HCT116 (cell line): ENCODE data around the gene DOCK2. TPM values are rescaled to one million over a fixed set of nuclear protein-coding genes. Genes with fewer than 3 reads are reported as not detected.

Experiments used
- ATAC-seq: fragments of 200-7000 bp; cut with Tn5 transposase; 2 replicates; pipeline ENCODE4 v1.9.1; 2020; ENCODE audit warnings: mild to moderate bottlenecking, moderate library complexity
- BruUV-seq: library from RNA; stranded (reverse); fragments of 400-500 nt; replicated peaks from 2 replicates; lab custom pipeline; 2021; lab: Mats Ljungman, UMichigan
- CTCF ChIA-PET: fragments of 300-600 bp; sonication (Branson Sonifier 250); formaldehyde crosslinking; loops from one replicate; lab custom pipeline; 2021; ENCODE audit warnings: antibody characterized with exemption; lab: Charles Lee
- POLR2A ChIA-PET: fragments of 300-600, 350-600 bp; sonication (Branson Sonifier 250); formaldehyde crosslinking; loops from one replicate; lab custom pipeline; 2021; ENCODE audit warnings: antibody characterized with exemption; lab: Charles Lee
- RAD21 ChIA-PET, 2 experiments: fragments of 300-600 bp; sonication (Branson Sonifier 250); formaldehyde crosslinking; loops; one replicate each; lab custom pipeline; 2023; ENCODE audit warnings: low total read pairs in 2 of 2; ENCODE audit not compliant: uncharacterized antibody in 2 of 2, unreplicated experiment in 2 of 2, low non-redundant PET in 1 of 2; lab: Charles Lee
- DNase-seq: peaks from one replicate; pipeline ENCODE4 v3.0.0-alpha.2; 2010; ENCODE audit warnings: low read depth, low spot score
- H2AFZ ChIP-seq: fragments of 200-600 bp; shearing (Covaris generic), sonication (generic); 2 replicates; pipeline ENCODE4 v1.6.1; 2017; ENCODE audit warnings: low read depth, mixed run types, mixed read lengths, antibody characterized with exemption, low read length; ENCODE audit not compliant: poor library complexity, severe bottlenecking
- H3K27ac ChIP-seq: 2 replicates; pipeline ENCODE4 v1.5.1; 2012; ENCODE audit warnings: low read depth, low read length
- H3K27me3 ChIP-seq: fragments of 200-600 bp; sonication (generic); 2 replicates; pipeline ENCODE4 v1.6.1; 2016; ENCODE audit warnings: mixed run types, low read length, mixed read lengths; ENCODE audit not compliant: insufficient read depth
- H3K36me3 ChIP-seq, 2 experiments: fragments of 200-500 bp in 1 of 2; fragments of 200-600 bp in 1 of 2; sonication (Bioruptor generic) in 1 of 2; sonication (generic) in 1 of 2; 2 replicates each; pipeline versions ENCODE4 v1.5.1 to v1.6.1; 2014 to 2016; ENCODE audit warnings: low read length in 2 of 2, inconsistent platforms in 1 of 2, mixed read lengths in 1 of 2, mixed run types in 1 of 2; ENCODE audit not compliant: insufficient read depth in 2 of 2, control insufficient read depth in 1 of 2
- H3K4me1 ChIP-seq, 2 experiments: fragments of 200-600 bp in 1 of 2; sonication (generic) in 1 of 2; 2 replicates each; pipeline versions ENCODE4 v1.5.1 to v1.6.1; 2012 to 2017; ENCODE audit warnings: low read length in 2 of 2, inconsistent platforms in 1 of 2, mild to moderate bottlenecking in 1 of 2, mixed read lengths in 1 of 2, mixed run types in 1 of 2, moderate library complexity in 1 of 2; ENCODE audit not compliant: insufficient read depth in 2 of 2, control insufficient read depth in 1 of 2
- H3K4me2 ChIP-seq: fragments of 200-600 bp; sonication (generic); 2 replicates; pipeline ENCODE4 v1.6.1; 2017; ENCODE audit warnings: mixed run types, low read length, mixed read lengths
- H3K4me3 ChIP-seq, 2 experiments: fragments of 200-600 bp in 1 of 2; sonication (generic) in 1 of 2; replicated peaks in 1 of 2; 2 replicates each; pipeline ENCODE4 v1.5.1; 2011 to 2016; ENCODE audit warnings: low read length in 2 of 2, control low read depth in 1 of 2, low read depth in 1 of 2, mild to moderate bottlenecking in 1 of 2, mixed read lengths in 1 of 2, mixed run types in 1 of 2
- H3K79me2 ChIP-seq: fragments of 200-600 bp; sonication (generic); 2 replicates; pipeline ENCODE4 v1.6.1; 2017; ENCODE audit warnings: mild to moderate bottlenecking, mixed run types, low read length, moderate library complexity, mixed read lengths; ENCODE audit not compliant: insufficient read depth
- H3K9ac ChIP-seq: fragments of 200-600 bp; sonication (generic); 2 replicates; pipeline ENCODE4 v1.6.1; 2016; ENCODE audit warnings: low read length, mixed read lengths
- H3K9me2 ChIP-seq: fragments of 200-600 bp; sonication (generic), shearing (Covaris generic); 2 replicates; pipeline ENCODE4 v1.6.1; 2017; ENCODE audit warnings: mixed run types, mild to moderate bottlenecking, moderate library complexity; ENCODE audit not compliant: insufficient read depth
- H3K9me3 ChIP-seq, 2 experiments: fragments of 200-500 bp in 1 of 2; fragments of 200-600 bp in 1 of 2; sonication (Bioruptor generic) in 1 of 2; sonication (generic) in 1 of 2; 2 replicates each; pipeline ENCODE4 v1.6.1; 2014 to 2017; ENCODE audit warnings: low read length in 2 of 2, mixed read lengths in 2 of 2, inconsistent platforms in 1 of 2, low read depth in 1 of 2, mild to moderate bottlenecking in 1 of 2, mixed run types in 1 of 2, moderate library complexity in 1 of 2; ENCODE audit not compliant: control insufficient read depth in 1 of 2, insufficient read depth in 1 of 2
- H4K20me1 ChIP-seq: fragments of 200-600 bp; sonication (generic), shearing (Covaris generic); 2 replicates; pipeline ENCODE4 v1.6.1; 2017; ENCODE audit warnings: mixed run types, mild to moderate bottlenecking, moderate library complexity; ENCODE audit not compliant: insufficient read depth
- CBX3 ChIP-seq: IDR thresholded peaks from 2 replicates; pipeline ENCODE4 v1.6.1; 2012; ENCODE audit warnings: low read depth
- CEBPB ChIP-seq: IDR thresholded peaks from 2 replicates; pipeline ENCODE4 v1.6.1; 2012; ENCODE audit warnings: low read depth
- CTCF ChIP-seq, 3 experiments: fragments of 200-600 bp in 1 of 3; sonication (generic) in 1 of 3; IDR thresholded peaks in 2 of 3; conservative IDR thresholded peaks in 1 of 3; 2 replicates each; pipeline ENCODE4 v1.5.1; 2012 to 2017; ENCODE audit warnings: low read depth in 2 of 3, low read length in 2 of 3, antibody characterized with exemption in 1 of 3, borderline replicate concordance in 1 of 3, control low read depth in 1 of 3, mild to moderate bottlenecking in 1 of 3, mixed read lengths in 1 of 3, mixed run types in 1 of 3, moderate library complexity in 1 of 3; ENCODE audit not compliant: insufficient read depth in 1 of 3
- EGR1 ChIP-seq: IDR thresholded peaks from 2 replicates; pipeline ENCODE4 v1.6.1; 2012; ENCODE audit warnings: low read depth
- EZH2 ChIP-seq: fragments of 200-600 bp; sonication (generic); IDR thresholded peaks from 2 replicates; pipeline ENCODE4 v1.6.1; 2017; ENCODE audit warnings: antibody characterized with exemption, mixed run types
- FOSL1 ChIP-seq: IDR thresholded peaks from 2 replicates; pipeline ENCODE4 v1.6.1; 2012; ENCODE audit warnings: low read depth
- POLR2A ChIP-seq: IDR thresholded peaks from 2 replicates; pipeline ENCODE4 v1.7.0; 2011; ENCODE audit warnings: borderline replicate concordance; ENCODE audit not compliant: insufficient read depth, insufficient read length; ENCODE audit errors: extremely low read depth
- RAD21 ChIP-seq: IDR thresholded peaks from 2 replicates; pipeline ENCODE4 v1.6.1; 2012; ENCODE audit warnings: low read depth, mild to moderate bottlenecking
- SIN3A ChIP-seq: IDR thresholded peaks from 2 replicates; pipeline ENCODE4 v1.6.1; 2012; ENCODE audit warnings: low read depth
- SP1 ChIP-seq: IDR thresholded peaks from 2 replicates; pipeline ENCODE4 v1.6.1; 2012; ENCODE audit warnings: low read depth
- YY1 ChIP-seq: IDR thresholded peaks from 2 replicates; pipeline ENCODE4 v1.6.1; 2011; ENCODE audit warnings: low read length, low read depth, moderate library complexity, mild to moderate bottlenecking; ENCODE audit not compliant: insufficient replicate concordance; ENCODE audit errors: extremely low read depth
- ZBTB33 ChIP-seq: IDR thresholded peaks from 2 replicates; pipeline ENCODE4 v1.6.1; 2011; ENCODE audit warnings: mild to moderate bottlenecking, low read length, moderate library complexity; ENCODE audit not compliant: insufficient replicate concordance; ENCODE audit errors: extremely low read depth
- ZFX ChIP-seq: fragments of 450-650 bp; IDR thresholded peaks from 2 replicates; pipeline ENCODE4 v1.6.1; 2017
- intact Hi-C: fragments of 100-400 bp; cut with micrococcal nuclease; formaldehyde crosslinking; loops from 2 replicates; pipeline ENCODE4 v1.10.0; 2022
- total RNA-seq: library from RNA; stranded (reverse); gene quantifications from one replicate; pipeline ENCODE4 v1.2.1, GENCODE V29; 2021; ENCODE audit not compliant: unreplicated experiment
- TF ChIP-seq, protein P1 (sequence below): IDR thresholded peaks from 2 replicates; pipeline ENCODE4 v1.6.1; 2012

The DOCK2 gene
- total RNA-seq, 1 experiment from 2014 or later, result 0.89 TPM

DNA sequence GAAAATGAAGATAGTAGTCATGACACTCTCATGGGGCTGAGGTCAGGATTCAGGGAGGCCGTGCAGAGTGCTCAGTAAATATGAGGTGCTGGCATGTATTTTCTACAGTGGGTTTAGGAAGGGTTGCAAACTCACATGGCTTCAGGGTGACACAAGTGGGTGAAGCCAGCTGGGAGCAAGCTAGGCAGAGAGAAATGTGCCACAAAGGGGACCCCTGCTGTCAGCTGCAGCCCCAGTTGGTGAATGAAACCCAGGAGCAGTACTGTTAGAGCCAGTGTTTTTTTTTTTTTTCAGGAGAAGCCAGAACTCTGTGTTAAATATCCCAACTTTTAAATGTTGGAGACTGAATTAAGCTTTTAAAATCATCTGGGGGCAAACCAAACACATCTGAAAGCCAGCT is 267.9 kb downstream of the DOCK2 start:
- no peak overlapping the region for H3K27ac ChIP-seq
- H4K20me1 ChIP-seq, result no peaks in the 10 kb centered on the region
- intact Hi-C loops, result no loop called here
- BruUV-seq, result no TSS peak
- H3K9me3 ChIP-seq, result no peaks in the 10 kb centered on the region
- H3K9ac ChIP-seq, result no peak overlapping the region
- no peak overlapping the region for H3K4me2 ChIP-seq
- CTCF ChIA-PET, result no interaction called here
- no peaks in the 10 kb centered on the region for H3K4me1 ChIP-seq
- DNase-seq (no peak), ATAC-seq (no peak)
- H3K27me3 ChIP-seq, result peaks cover 36% of the 10 kb centered on the region; the same call in 1 of the 2 replicates
- TF ChIP-seq CEBPB (no peak), SIN3A (no peak)
- POLR2A ChIA-PET, result no interaction called here
- RAD21 ChIA-PET, result no interaction called here
- H3K9me2 ChIP-seq, result no peaks in the 10 kb centered on the region
- H3K4me3 ChIP-seq, result no peak overlapping the region
- H2AFZ ChIP-seq, result no peak overlapping the region
- no peaks in the 10 kb centered on the region for H3K79me2 ChIP-seq
- no peaks in the 10 kb centered on the region for H3K36me3 ChIP-seq

- Histone ChIP-seq H3K9me3 (no peaks in the 10 kb centered on the region), H3K36me3 (no peaks in the 10 kb centered on the region), H3K79me2 (no peaks in the 10 kb centered on the region), H3K9ac (no peak overlapping the region), H3K4me3 (no peak overlapping the region), H4K20me1 (no peaks in the 10 kb centered on the region), H2AFZ (no peak overlapping the region), H3K27ac (no peak overlapping the region), H3K4me2 (no peak overlapping the region), H3K9me2 (no peaks in the 10 kb centered on the region), H3K27me3 (peaks cover 36% of the 10 kb centered on the region; the same call in 1 of the 2 replicates), H3K4me1 (no peaks in the 10 kb centered on the region)
- ChIA-PET RAD21 (no interaction called here), POLR2A (no interaction called here), CTCF (no interaction called here)
- intact Hi-C loops, result no loop called here
- BruUV-seq, result no TSS peak
- ATAC-seq, result no peak
- no peak for DNase-seq
- TF ChIP-seq POLR2A, result no peak
- TF ChIP-seq FOSL1, result no peak
- TF ChIP-seq CTCF (IDR thresholded peaks at IDR 0.05 in 2 of 3, conservative IDR thresholded peaks at IDR 0.05 in 1 of 3; ENCODE audit: borderline replicate concordance in 1 of 3, insufficient read depth in 1 of 3, low read depth in 2 of 3, low read length in 2 of 3), result no peak
- TF ChIP-seq ZBTB33, result no peak
- TF ChIP-seq RAD21, result no peak
- TF ChIP-seq, protein P1, sequence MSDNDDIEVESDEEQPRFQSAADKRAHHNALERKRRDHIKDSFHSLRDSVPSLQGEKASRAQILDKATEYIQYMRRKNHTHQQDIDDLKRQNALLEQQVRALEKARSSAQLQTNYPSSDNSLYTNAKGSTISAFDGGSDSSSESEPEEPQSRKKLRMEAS, result no peak
- TF ChIP-seq CBX3, result no peak
- TF ChIP-seq SP1, result no peak
- TF ChIP-seq EGR1, result no peak
- TF ChIP-seq CEBPB, result no peak
- no peak for TF ChIP-seq ZFX
- no peak for TF ChIP-seq EZH2
- TF ChIP-seq YY1, result no peak
Observed at GRCh38 chr5:169906745-169907649, 269.9 kb downstream of the DOCK2 start.
